HepG2 (cell line): ENCODE data around the gene MCEE. TPM values are rescaled to one million over a fixed set of nuclear protein-coding genes. Genes with fewer than 3 reads are reported as not detected.
A peak's percentile ranks its signal among the peaks of the same experiment; 100 is the strongest.

Experiments used
- ARHGAP35 ChIP-seq: sonication (generic); formaldehyde crosslinking; IDR thresholded peaks from 2 replicates; pipeline ENCODE4 v1.9.0; 2022; ENCODE audit warnings: mild to moderate bottlenecking, inconsistent platforms, moderate library complexity, missing genetic modification reagents, borderline replicate concordance
- CCDC6 ChIP-seq: sonication (generic); formaldehyde crosslinking; IDR thresholded peaks from 2 replicates; pipeline ENCODE4 v1.8.1; 2022; ENCODE audit warnings: mild to moderate bottlenecking, missing genetic modification reagents, moderate library complexity
- CREM ChIP-seq, 2 experiments: sonication (generic) in 1 of 2; formaldehyde crosslinking in 1 of 2; IDR thresholded peaks; 2 replicates each; pipeline versions ENCODE4 v1.4.0 to v1.6.1; 2016 to 2020; ENCODE audit warnings: antibody characterized with exemption in 1 of 2, mild to moderate bottlenecking in 1 of 2, missing genetic modification reagents in 1 of 2
- HMG20B ChIP-seq: conservative IDR thresholded peaks from 2 replicates; pipeline ENCODE4 v1.6.1; 2016; ENCODE audit warnings: missing genetic modification reagents, missing compliant biosample characterization
- IKZF4 ChIP-seq: sonication (generic); formaldehyde crosslinking; IDR thresholded peaks from 2 replicates; pipeline ENCODE4 v1.5.1; 2020; ENCODE audit warnings: borderline replicate concordance, mild to moderate bottlenecking, low read depth, missing genetic modification reagents; ENCODE audit errors: not compliant biosample characterization
- KMT2B ChIP-seq: IDR thresholded peaks from 2 replicates; pipeline ENCODE4 v1.6.1; 2016; ENCODE audit warnings: missing genetic modification reagents, missing compliant biosample characterization
- MAFF ChIP-seq: IDR thresholded peaks from 2 replicates; pipeline ENCODE4 v1.6.1; 2011; ENCODE audit warnings: low read depth, low read length, improper control_type of control experiment
- NFE2L2 ChIP-seq: fragments of 150-350 bp; IDR thresholded peaks from 2 replicates; pipeline ENCODE4 v1.6.1; 2014; ENCODE audit warnings: low read length
- PAF1 ChIP-seq: IDR thresholded peaks from 2 replicates; pipeline ENCODE4 v1.6.1; 2016; ENCODE audit warnings: missing genetic modification reagents, missing compliant biosample characterization
- ZFAT ChIP-seq: sonication (generic); formaldehyde crosslinking; conservative IDR thresholded peaks from 2 replicates; pipeline ENCODE4 v1.8.1; 2023; ENCODE audit warnings: missing genetic modification reagents, inconsistent platforms
- ZFP36 ChIP-seq: fragments of 150-350 bp; IDR thresholded peaks from 2 replicates; pipeline ENCODE4 v1.6.1; 2018; ENCODE audit warnings: borderline replicate concordance, low read length, low read depth; ENCODE audit not compliant: partially characterized antibody
- ZNF10 ChIP-seq: sonication (generic); formaldehyde crosslinking; IDR thresholded peaks from 2 replicates; pipeline ENCODE4 v1.4.0; 2020; ENCODE audit warnings: mild to moderate bottlenecking, low read depth, missing genetic modification reagents, borderline replicate concordance
- ZNF274 ChIP-seq: sonication (generic); formaldehyde crosslinking; IDR thresholded peaks from 2 replicates; pipeline ENCODE4 v1.5.1; 2020; ENCODE audit warnings: mild to moderate bottlenecking, missing genetic modification reagents
- ZNF441 ChIP-seq: sonication (generic); formaldehyde crosslinking; IDR thresholded peaks from 2 replicates; pipeline ENCODE4 v1.7.0; 2021; ENCODE audit warnings: missing genetic modification reagents, borderline replicate concordance
- ZNF556 ChIP-seq: sonication (generic); formaldehyde crosslinking; IDR thresholded peaks from 2 replicates; pipeline ENCODE4 v1.4.0; 2020; ENCODE audit warnings: mild to moderate bottlenecking, missing genetic modification reagents, borderline replicate concordance
- ZNF564 ChIP-seq: sonication (generic); formaldehyde crosslinking; IDR thresholded peaks from 2 replicates; pipeline ENCODE4 v1.8.1; 2023; ENCODE audit warnings: mild to moderate bottlenecking, missing genetic modification reagents
- ZNF792 ChIP-seq: IDR thresholded peaks from 2 replicates; pipeline ENCODE4 v1.6.1; 2016
- ZNF883 ChIP-seq: sonication (generic); formaldehyde crosslinking; IDR thresholded peaks from 2 replicates; pipeline ENCODE4 v1.5.1; 2020; ENCODE audit warnings: mild to moderate bottlenecking, missing genetic modification reagents; ENCODE audit errors: not compliant biosample characterization
- ZSCAN9 ChIP-seq: IDR thresholded peaks from 2 replicates; pipeline ENCODE4 v1.6.1; 2016; ENCODE audit warnings: borderline replicate concordance
- polyA plus RNA-seq, 8 experiments: library from polyadenylated mRNA; depleted of rRNA in 3 of 8; stranded (reverse) in 7 of 8; unstranded in 1 of 8; fragments of >200 nt; fragmentation: Illumina TruSeq in 4 of 8; extraction: Trizol in 4 of 8; gene quantifications; 2 replicates each; pipeline versions ENCODE4 v1.2.1 to v1.2.3, GENCODE V29; 2011 to 2016; ENCODE audit warnings: low read depth in 4 of 8, missing spikeins in 1 of 8, mixed read lengths in 1 of 8; ENCODE audit not compliant: insufficient read depth in 1 of 8
- total RNA-seq, 5 experiments: library from RNA; depleted of rRNA; stranded (reverse); fragments of >200 nt; fragmentation: Illumina TruSeq; extraction: Trizol; gene quantifications; 2 replicates each; pipeline ENCODE4 v1.2.3, GENCODE V29; 2016; ENCODE audit warnings: low read depth in 1 of 5
- TF ChIP-seq, protein P1 (sequence below): sonication (generic); formaldehyde crosslinking; IDR thresholded peaks from 2 replicates; pipeline ENCODE4 v1.5.0; 2020; ENCODE audit warnings: missing genetic modification reagents
- TF ChIP-seq, protein P2 (sequence below): sonication (generic); formaldehyde crosslinking; IDR thresholded peaks from 2 replicates; pipeline ENCODE4 v1.4.0; 2020; ENCODE audit warnings: mild to moderate bottlenecking, missing genetic modification reagents
- TF ChIP-seq, protein P3 (sequence below): sonication (generic); formaldehyde crosslinking; IDR thresholded peaks from 2 replicates; pipeline ENCODE4 v1.8.1; 2023; ENCODE audit warnings: missing genetic modification reagents, mild to moderate bottlenecking, borderline replicate concordance
- TF ChIP-seq, protein P4 (sequence below): IDR thresholded peaks from 2 replicates; pipeline ENCODE4 v1.6.1; 2018; ENCODE audit warnings: missing genetic modification reagents
- TF ChIP-seq, protein P5 (sequence below): sonication (generic); formaldehyde crosslinking; IDR thresholded peaks from 2 replicates; pipeline ENCODE4 v1.4.0; 2020; ENCODE audit warnings: missing genetic modification reagents

MCEE gene
- total and polyA plus RNA-seq, 2 of the 13 experiments (the other 11 are each of a cell fraction or from before 2014, with no cell fraction given), result 32.0 to 66.9 TPM

DNA sequence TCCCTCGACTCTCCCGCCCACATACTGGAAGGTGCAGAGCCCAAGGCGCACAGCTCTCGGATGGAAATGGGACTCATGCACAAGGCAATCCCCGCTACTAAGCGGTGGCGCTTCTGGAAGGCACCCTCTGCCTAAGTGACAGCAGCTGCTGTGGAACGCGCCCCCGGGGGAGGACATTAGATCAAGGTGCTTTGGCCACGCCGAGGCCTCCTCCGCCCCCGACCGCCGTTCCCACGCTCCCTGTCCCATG lies 202 bp downstream of the MCEE start (continued):
- TF ChIP-seq, protein P1, sequence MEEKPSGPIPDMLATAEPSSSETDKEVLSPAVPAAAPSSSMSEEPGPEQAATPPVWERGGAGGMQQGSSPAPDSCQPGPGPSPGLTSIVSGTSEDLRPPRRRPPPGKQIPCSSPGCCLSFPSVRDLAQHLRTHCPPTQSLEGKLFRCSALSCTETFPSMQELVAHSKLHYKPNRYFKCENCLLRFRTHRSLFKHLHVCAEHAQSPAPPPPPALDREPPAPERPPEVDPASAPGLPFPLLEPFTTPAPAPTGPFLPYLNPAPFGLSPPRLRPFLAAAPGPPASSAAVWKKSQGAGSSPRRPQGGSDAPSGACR (CRISPR knock-in tag), result no peak
- TF ChIP-seq ZSCAN9 (no peak), ARHGAP35 (CRISPR knock-in tag) (0 out of 2 replicates have a peak, but pooled peaks have one; percentile 39), ZNF883 (CRISPR knock-in tag) (no peak), MAFF (no peak), PAF1 (CRISPR knock-in tag) (no peak), CCDC6 (CRISPR knock-in tag) (no peak), ZNF556 (CRISPR knock-in tag) (no peak), ZFP36 (no peak), ZNF441 (no peak), ZFAT (CRISPR knock-in tag) (no peak), ZNF10 (CRISPR knock-in tag) (no peak), HMG20B (CRISPR knock-in tag) (no peak), IKZF4 (CRISPR knock-in tag) (no peak), CREM (IDR thresholded peaks at IDR 0.05) (no peak), CREM (CRISPR knock-in tag; IDR thresholded peaks at IDR 0.05) (no peak), ZNF564 (CRISPR knock-in tag) (no peak), NFE2L2 (no peak), ZNF792 (no peak), KMT2B (CRISPR knock-in tag) (no peak), ZNF274 (CRISPR knock-in tag) (no peak)
- TF ChIP-seq, protein P2, sequence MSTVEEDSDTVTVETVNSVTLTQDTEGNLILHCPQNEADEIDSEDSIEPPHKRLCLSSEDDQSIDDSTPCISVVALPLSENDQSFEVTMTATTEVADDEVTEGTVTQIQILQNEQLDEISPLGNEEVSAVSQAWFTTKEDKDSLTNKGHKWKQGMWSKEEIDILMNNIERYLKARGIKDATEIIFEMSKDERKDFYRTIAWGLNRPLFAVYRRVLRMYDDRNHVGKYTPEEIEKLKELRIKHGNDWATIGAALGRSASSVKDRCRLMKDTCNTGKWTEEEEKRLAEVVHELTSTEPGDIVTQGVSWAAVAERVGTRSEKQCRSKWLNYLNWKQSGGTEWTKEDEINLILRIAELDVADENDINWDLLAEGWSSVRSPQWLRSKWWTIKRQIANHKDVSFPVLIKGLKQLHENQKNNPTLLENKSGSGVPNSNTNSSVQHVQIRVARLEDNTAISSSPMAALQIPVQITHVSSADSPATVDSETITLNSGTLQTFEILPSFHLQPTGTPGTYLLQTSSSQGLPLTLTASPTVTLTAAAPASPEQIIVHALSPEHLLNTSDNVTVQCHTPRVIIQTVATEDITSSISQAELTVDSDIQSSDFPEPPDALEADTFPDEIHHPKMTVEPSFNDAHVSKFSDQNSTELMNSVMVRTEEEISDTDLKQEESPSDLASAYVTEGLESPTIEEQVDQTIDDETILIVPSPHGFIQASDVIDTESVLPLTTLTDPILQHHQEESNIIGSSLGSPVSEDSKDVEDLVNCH, result no peak
- TF ChIP-seq, protein P3, sequence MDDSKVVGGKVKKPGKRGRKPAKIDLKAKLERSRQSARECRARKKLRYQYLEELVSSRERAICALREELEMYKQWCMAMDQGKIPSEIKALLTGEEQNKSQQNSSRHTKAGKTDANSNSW (CRISPR knock-in tag), result no peak
- TF ChIP-seq, protein P4, sequence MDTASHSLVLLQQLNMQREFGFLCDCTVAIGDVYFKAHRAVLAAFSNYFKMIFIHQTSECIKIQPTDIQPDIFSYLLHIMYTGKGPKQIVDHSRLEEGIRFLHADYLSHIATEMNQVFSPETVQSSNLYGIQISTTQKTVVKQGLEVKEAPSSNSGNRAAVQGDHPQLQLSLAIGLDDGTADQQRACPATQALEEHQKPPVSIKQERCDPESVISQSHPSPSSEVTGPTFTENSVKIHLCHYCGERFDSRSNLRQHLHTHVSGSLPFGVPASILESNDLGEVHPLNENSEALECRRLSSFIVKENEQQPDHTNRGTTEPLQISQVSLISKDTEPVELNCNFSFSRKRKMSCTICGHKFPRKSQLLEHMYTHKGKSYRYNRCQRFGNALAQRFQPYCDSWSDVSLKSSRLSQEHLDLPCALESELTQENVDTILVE (CRISPR knock-in tag), result no peak
- TF ChIP-seq, protein P5, sequence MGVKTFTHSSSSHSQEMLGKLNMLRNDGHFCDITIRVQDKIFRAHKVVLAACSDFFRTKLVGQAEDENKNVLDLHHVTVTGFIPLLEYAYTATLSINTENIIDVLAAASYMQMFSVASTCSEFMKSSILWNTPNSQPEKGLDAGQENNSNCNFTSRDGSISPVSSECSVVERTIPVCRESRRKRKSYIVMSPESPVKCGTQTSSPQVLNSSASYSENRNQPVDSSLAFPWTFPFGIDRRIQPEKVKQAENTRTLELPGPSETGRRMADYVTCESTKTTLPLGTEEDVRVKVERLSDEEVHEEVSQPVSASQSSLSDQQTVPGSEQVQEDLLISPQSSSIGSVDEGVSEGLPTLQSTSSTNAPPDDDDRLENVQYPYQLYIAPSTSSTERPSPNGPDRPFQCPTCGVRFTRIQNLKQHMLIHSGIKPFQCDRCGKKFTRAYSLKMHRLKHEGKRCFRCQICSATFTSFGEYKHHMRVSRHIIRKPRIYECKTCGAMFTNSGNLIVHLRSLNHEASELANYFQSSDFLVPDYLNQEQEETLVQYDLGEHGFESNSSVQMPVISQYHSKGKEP, result no peak
